ENCODE data around the gene NR2E3.
"Not testable (repeated sequence)": the region's sequence is repeated elsewhere in the genome, so short reads cannot be mapped to it uniquely, and the experiment has no call there.

The NR2E3 gene

GRCh38 chr15:71820127-71820526 is 9.8 kb downstream of the NR2E3 start:
- DNase-seq: no peak

- no peak for DNase-seq
These were observed 11.3 kb downstream of the NR2E3 start for GRCh38 chr15:71821547-71822129.

- DNase-seq: no peak
These were observed 12.7 kb downstream of the NR2E3 start for GRCh38 chr15:71822890-71823630.

- DNase-seq: no peak
These were observed 13.4 kb downstream of the NR2E3 start for GRCh38 chr15:71823801-71824200.

- DNase-seq: no peak
These were observed 14.8 kb downstream of the NR2E3 start for GRCh38 chr15:71825021-71825730.

GRCh38 chr15:71826196-71826595 is 15.8 kb downstream of the NR2E3 start:
- DNase-seq: no peak

GRCh38 chr15:71830981-71831380 is 20.6 kb downstream of the NR2E3 start:
- no peak for DNase-seq

GRCh38 chr15:71841563-71841962 is 31.2 kb downstream of the NR2E3 start:
- DNase-seq: no peak

GRCh38 chr15:71844916-71845315 is 34.6 kb downstream of the NR2E3 start:
- no peak for DNase-seq

- no peak for DNase-seq
These were observed 43.2 kb downstream of the NR2E3 start for GRCh38 chr15:71853543-71853942.

GRCh38 chr15:71858232-71858631 is 47.9 kb downstream of the NR2E3 start:
- DNase-seq: not testable (repeated sequence)
